AG10803 (cell line): ENCODE data around the gene HNF1A.

Source experiments
- DNase-seq: peaks from one replicate; pipeline ENCODE4 v3.0.0; 2010; ENCODE audit warnings: low read depth
- H3K4me3 ChIP-seq: 2 replicates; pipeline ENCODE4 v1.5.1; 2011; ENCODE audit warnings: mild to moderate bottlenecking, low read length, control low read depth
- TF ChIP-seq, protein P1 (sequence below): conservative IDR thresholded peaks from 2 replicates; pipeline ENCODE4 v1.5.1; 2011; ENCODE audit warnings: mild to moderate bottlenecking, low read length, control low read depth, inconsistent platforms

Gene HNF1A

DNA sequence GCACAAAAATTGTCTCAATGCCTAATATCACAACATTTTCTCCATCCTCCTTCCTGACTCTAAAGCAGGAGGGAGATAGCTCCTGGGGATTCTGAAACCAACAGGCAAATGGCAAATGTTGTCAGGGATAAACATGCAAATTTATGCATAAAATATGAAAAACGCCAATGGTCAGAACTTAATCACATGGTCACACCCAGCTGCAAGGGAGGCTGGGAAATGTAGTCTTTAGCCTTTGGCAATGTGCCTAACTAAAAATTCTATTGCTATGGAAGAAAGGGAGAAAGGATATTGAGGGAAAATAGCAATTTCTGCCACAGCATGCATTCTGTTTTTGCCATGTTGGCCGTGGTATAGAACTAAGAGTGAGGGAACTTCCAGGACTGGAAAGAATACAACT is 72.4 kb downstream of the HNF1A start:
- DNase-seq: no peak
- TF ChIP-seq, protein P1, sequence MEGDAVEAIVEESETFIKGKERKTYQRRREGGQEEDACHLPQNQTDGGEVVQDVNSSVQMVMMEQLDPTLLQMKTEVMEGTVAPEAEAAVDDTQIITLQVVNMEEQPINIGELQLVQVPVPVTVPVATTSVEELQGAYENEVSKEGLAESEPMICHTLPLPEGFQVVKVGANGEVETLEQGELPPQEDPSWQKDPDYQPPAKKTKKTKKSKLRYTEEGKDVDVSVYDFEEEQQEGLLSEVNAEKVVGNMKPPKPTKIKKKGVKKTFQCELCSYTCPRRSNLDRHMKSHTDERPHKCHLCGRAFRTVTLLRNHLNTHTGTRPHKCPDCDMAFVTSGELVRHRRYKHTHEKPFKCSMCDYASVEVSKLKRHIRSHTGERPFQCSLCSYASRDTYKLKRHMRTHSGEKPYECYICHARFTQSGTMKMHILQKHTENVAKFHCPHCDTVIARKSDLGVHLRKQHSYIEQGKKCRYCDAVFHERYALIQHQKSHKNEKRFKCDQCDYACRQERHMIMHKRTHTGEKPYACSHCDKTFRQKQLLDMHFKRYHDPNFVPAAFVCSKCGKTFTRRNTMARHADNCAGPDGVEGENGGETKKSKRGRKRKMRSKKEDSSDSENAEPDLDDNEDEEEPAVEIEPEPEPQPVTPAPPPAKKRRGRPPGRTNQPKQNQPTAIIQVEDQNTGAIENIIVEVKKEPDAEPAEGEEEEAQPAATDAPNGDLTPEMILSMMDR: no peak
- H3K4me3 ChIP-seq: no peak overlapping the region
